Kidney epithelial cell (primary cell): ENCODE results near the gene LONRF2. TPM values are rescaled to one million over a fixed set of nuclear protein-coding genes. Genes with fewer than 3 reads are reported as not detected.

Experiments used
- DNase-seq: peaks from one replicate; pipeline ENCODE4 v3.0.0-alpha.2; 2010; ENCODE audit warnings: low read depth
- H3K27me3 ChIP-seq: 2 replicates; pipeline ENCODE4 v1.6.0; 2011; ENCODE audit warnings: low read length; ENCODE audit not compliant: control insufficient read depth, insufficient read depth
- H3K36me3 ChIP-seq: 2 replicates; pipeline ENCODE4 v1.5.1; 2011; ENCODE audit warnings: low read length; ENCODE audit not compliant: control insufficient read depth, insufficient read depth
- H3K4me3 ChIP-seq: 2 replicates; pipeline ENCODE4 v1.5.1; 2011; ENCODE audit warnings: low read depth, mild to moderate bottlenecking, control low read depth, low read length
- CTCF ChIP-seq: IDR thresholded peaks from 2 replicates; pipeline ENCODE4 v1.5.1; 2011; ENCODE audit warnings: mild to moderate bottlenecking, moderate library complexity, low read length, control low read depth, inconsistent platforms; ENCODE audit not compliant: insufficient read depth, poor library complexity, severe bottlenecking
- total RNA-seq: library from RNA; depleted of rRNA; stranded (reverse); fragments of >200 nt; gene quantifications from 2 replicates; pipeline ENCODE4 v1.2.3, GENCODE V29; 2015

LONRF2 gene
- total RNA-seq, 1 donor from 2014 or later, result 3.3 TPM

- no peaks in the 10 kb centered on the region for H3K36me3 ChIP-seq
- H3K27me3 ChIP-seq, result no peaks in the 10 kb centered on the region
- DNase-seq, result peak; percentile 28
- TF ChIP-seq CTCF, result peak; percentile 60
- no peak overlapping the region for H3K4me3 ChIP-seq
These were observed 61.3 kb downstream of the LONRF2 start for GRCh38 chr2:100260712-100261620.

- H3K4me3 ChIP-seq, result no peak overlapping the region
- no peaks in the 10 kb centered on the region for H3K27me3 ChIP-seq
- no peaks in the 10 kb centered on the region for H3K36me3 ChIP-seq
- no peak for TF ChIP-seq CTCF
- DNase-seq, result no peak
These were observed 63.2 kb downstream of the LONRF2 start for GRCh38 chr2:100259106-100259505.

DNA sequence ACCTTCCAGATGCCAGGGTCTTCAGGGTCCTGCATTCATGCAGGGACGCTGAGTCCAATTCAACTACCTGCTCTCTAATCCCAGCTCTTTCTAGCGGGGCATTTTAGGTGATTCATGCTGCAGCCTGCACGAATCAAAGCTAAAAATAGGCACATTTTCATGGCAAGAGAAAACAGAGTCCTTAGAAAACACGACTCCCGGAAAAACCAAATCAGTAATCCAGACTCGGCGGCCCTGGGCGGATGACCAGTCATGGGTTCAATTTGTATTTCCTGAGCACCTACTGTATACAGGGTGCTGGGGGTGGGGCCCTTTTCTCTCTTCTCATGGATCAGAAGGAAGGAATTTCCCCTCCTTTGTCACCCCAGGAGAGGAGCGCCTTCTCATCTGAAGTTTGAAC, 64.4 kb downstream of the LONRF2 start:
- H3K4me3 ChIP-seq, result no peak overlapping the region
- no peaks in the 10 kb centered on the region for H3K36me3 ChIP-seq
- DNase-seq, result no peak
- H3K27me3 ChIP-seq, result no peaks in the 10 kb centered on the region
- no peak for TF ChIP-seq CTCF

DNA sequence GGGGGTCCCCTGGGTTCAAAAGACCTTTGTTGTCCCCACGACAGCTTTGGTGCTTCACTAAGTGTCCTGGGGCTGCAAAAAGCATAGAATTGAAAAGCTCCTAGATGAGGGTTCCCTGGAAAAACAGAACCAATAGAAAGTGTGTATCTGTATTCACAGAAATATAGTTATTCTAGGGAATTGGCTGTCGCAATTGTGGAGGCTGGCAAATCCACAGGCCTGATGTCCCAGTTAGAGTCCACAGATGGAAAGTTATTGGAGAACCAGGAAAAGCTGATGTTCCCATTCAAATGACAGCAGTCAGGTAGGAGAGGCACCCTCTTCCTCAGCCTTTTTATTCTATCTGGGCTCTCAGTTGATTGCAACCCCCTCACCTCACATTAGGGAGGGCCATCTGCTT, 65.5 kb downstream of the LONRF2 start:
- no peak for DNase-seq
- H3K4me3 ChIP-seq, result no peak overlapping the region
- H3K27me3 ChIP-seq, result no peaks in the 10 kb centered on the region
- no peaks in the 10 kb centered on the region for H3K36me3 ChIP-seq
- no peak for TF ChIP-seq CTCF

GRCh38 chr2:100256416-100256815, 65.9 kb downstream of the LONRF2 start:
- H3K36me3 ChIP-seq, result no peaks in the 10 kb centered on the region
- no peak overlapping the region for H3K4me3 ChIP-seq
- no peak for DNase-seq
- TF ChIP-seq CTCF, result no peak
- H3K27me3 ChIP-seq, result no peaks in the 10 kb centered on the region
